ENCODE results near the gene SFXN3.

- TF ChIP-seq CTCF (IDR thresholded peaks at IDR 0.05): peak; percentile 88 to 90 (median 89)
- TF ChIP-seq POLR2A (IDR thresholded peaks at IDR 0.05): no peak
- TF ChIP-seq POLR2AphosphoS5 (IDR thresholded peaks at IDR 0.05): no peak
- no peak for TF ChIP-seq EP300 (IDR thresholded peaks at IDR 0.05; ENCODE audit: low read depth)
Observed at GRCh38 chr10:101060036-101060950, 29.3 kb downstream of the SFXN3 start.
